Esophagus muscularis mucosa (tissue), 4 donors: ENCODE data around the gene CRABP2. TPM values are rescaled to one million over a fixed set of nuclear protein-coding genes. Genes with fewer than 3 reads are reported as not detected.

Experiments used
- DNase-seq: peaks from one replicate; pipeline ENCODE4 v3.0.0-alpha.2; 2017; ENCODE audit errors: extremely low spot score
- H3K27ac ChIP-seq, 4 donors: fragments of 200-600 bp; sonication (generic); replicated peaks in 1 of 4; 1 replicate in 3 of 4; 2 replicates in 1 of 4; pipeline ENCODE4 v1.5.1; 2016 to 2019; ENCODE audit warnings: mild to moderate bottlenecking in 1 of 4
- H3K27me3 ChIP-seq, 4 donors: fragments of 200-600 bp; sonication (generic); one replicate each; pipeline versions ENCODE4 v1.5.1 to v1.6.0; 2016 to 2019
- H3K36me3 ChIP-seq, 4 donors: fragments of 200-600 bp; sonication (generic); one replicate each; pipeline ENCODE4 v1.5.1; 2016 to 2019
- H3K4me1 ChIP-seq, 4 donors: fragments of 200-600 bp; sonication (generic); one replicate each; pipeline ENCODE4 v1.5.1; 2016 to 2019
- H3K4me3 ChIP-seq, 4 donors: fragments of 200-600 bp; sonication (generic); 1 replicate in 2 of 4; 2 replicates in 2 of 4; pipeline ENCODE4 v1.5.1; 2016 to 2019; ENCODE audit warnings: mild to moderate bottlenecking in 4 of 4, moderate library complexity in 1 of 4
- H3K9me3 ChIP-seq, 4 donors: fragments of 200-600 bp; sonication (generic); 1 replicate in 3 of 4; 2 replicates in 1 of 4; pipeline ENCODE4 v1.5.1; 2016 to 2019
- CTCF ChIP-seq, 3 experiments: fragments of 200-600 bp in 2 of 3; fragments of 450-650 bp in 1 of 3; sonication (generic) in 2 of 3; IDR thresholded peaks; one replicate each; pipeline ENCODE4 v1.5.1; 2017 to 2019; ENCODE audit warnings: antibody characterized with exemption in 3 of 3, mild to moderate bottlenecking in 2 of 3, moderate library complexity in 1 of 3
- EP300 ChIP-seq: sonication (generic); formaldehyde crosslinking; IDR thresholded peaks from one replicate; pipeline ENCODE4 v1.6.1; 2017; ENCODE audit warnings: antibody characterized with exemption
- POLR2A ChIP-seq: fragments of 450-650 bp; IDR thresholded peaks from one replicate; pipeline ENCODE4 v1.6.1; 2017; ENCODE audit warnings: antibody characterized with exemption, moderate library complexity, mild to moderate bottlenecking, low read depth
- POLR2AphosphoS5 ChIP-seq, 2 donors: sonication (generic); formaldehyde crosslinking; IDR thresholded peaks; one replicate each; pipeline ENCODE4 v1.6.1; 2017; ENCODE audit warnings: antibody characterized with exemption in 2 of 2
- WGBS: methylation state at CpG from one replicate; pipeline ENCODE4 v1.1.5; 2018; 5-methylcytosine and 5-hydroxymethylcytosine counted together
- intact Hi-C: fragments of 100-400 bp; cut with DNase I; formaldehyde crosslinking; loops from one replicate; pipeline ENCODE4 v1.15.1; 2023
- total RNA-seq, 4 donors: library from RNA; depleted of rRNA; stranded (reverse); fragments of >200 nt; gene quantifications; one replicate each; pipeline versions ENCODE4 v1.1.0 to v1.2.1, GENCODE V29; 2016

The CRABP2 gene
- total RNA-seq, 4 donors from 2014 or later, result 1.2 to 6.4 (median 2.7) TPM

GRCh38 chr1:156665539-156665938 lies 39.8 kb downstream of the CRABP2 start:
- TF ChIP-seq POLR2A, result no peak
- no peak for TF ChIP-seq EP300
- no peak for TF ChIP-seq POLR2AphosphoS5 (IDR thresholded peaks at IDR 0.05)
- no peak for TF ChIP-seq CTCF (IDR thresholded peaks at IDR 0.05)
- Histone ChIP-seq H3K4me1 (peaks cover 99 to 100% (median 100%) of the 10 kb centered on the region in 4 donors), H3K9me3 (no peaks in the 10 kb centered on the region), H3K4me3 (no peak overlapping the region), H3K27ac (peak overlapping the region; percentile 78 to 85 (median 82)), H3K36me3 (peaks cover 0 to 4% (median 0%) of the 10 kb centered on the region in 4 donors), H3K27me3 (no peaks in the 10 kb centered on the region)
- WGBS, result 64% methylated on average over 3 of the region's 3 CpGs
- DNase-seq, result no peak
- intact Hi-C loops, result no loop called here

GRCh38 chr1:156664767-156665411 lies 40.5 kb downstream of the CRABP2 start:
- H3K4me1 ChIP-seq, result peaks cover 97 to 100% (median 100%) of the 10 kb centered on the region in 4 donors
- no peaks in the 10 kb centered on the region for H3K27me3 ChIP-seq
- no peak for DNase-seq
- H3K27ac ChIP-seq, result peak overlapping the region; percentile 78 to 85 (median 82)
- H3K4me3 ChIP-seq, result no peak overlapping the region
- intact Hi-C loops, result no loop called here
- H3K36me3 ChIP-seq, result no peaks in the 10 kb centered on the region
- TF ChIP-seq POLR2AphosphoS5 (IDR thresholded peaks at IDR 0.05), result peak; percentile 47
- no peak for TF ChIP-seq POLR2A
- 42% methylated on average over 10 of the region's 16 CpGs for WGBS
- no peaks in the 10 kb centered on the region for H3K9me3 ChIP-seq

- H3K9me3 ChIP-seq, result no peaks in the 10 kb centered on the region
- no peak for DNase-seq
- WGBS, result 62% methylated on average over 5 of the region's 5 CpGs
- H3K4me1 ChIP-seq, result peaks cover 97 to 100% (median 100%) of the 10 kb centered on the region in 4 donors
- intact Hi-C loops, result no loop called here
- no peaks in the 10 kb centered on the region for H3K36me3 ChIP-seq
- peak overlapping the region; percentile 78 to 85 (median 82) for H3K27ac ChIP-seq
- no peak overlapping the region for H3K4me3 ChIP-seq
- no peak for TF ChIP-seq CTCF (IDR thresholded peaks at IDR 0.05)
- TF ChIP-seq EP300, result no peak
- no peak for TF ChIP-seq POLR2AphosphoS5 (IDR thresholded peaks at IDR 0.05)
- TF ChIP-seq POLR2A, result no peak
- no peaks in the 10 kb centered on the region for H3K27me3 ChIP-seq
These were observed 41.2 kb downstream of the CRABP2 start for GRCh38 chr1:156664046-156664766.

- Histone ChIP-seq H3K27me3 (no peaks in the 10 kb centered on the region), H3K4me1 (peaks cover 89 to 95% (median 92%) of the 10 kb centered on the region in 4 donors), H3K9me3 (no peaks in the 10 kb centered on the region), H3K4me3 (no peak overlapping the region), H3K27ac (peak overlapping the region; percentile 78 to 85 (median 82)), H3K36me3 (no peaks in the 10 kb centered on the region)
- no peak for DNase-seq
- peak in 1 of 2 donors; percentile 9 for TF ChIP-seq POLR2AphosphoS5 (IDR thresholded peaks at IDR 0.05)
- no peak for TF ChIP-seq EP300
- intact Hi-C loops, result no loop called here
- 30% methylated on average over 5 of the region's 5 CpGs for WGBS
These were observed 42.2 kb downstream of the CRABP2 start for GRCh38 chr1:156663178-156663577.

GRCh38 chr1:156662800-156663055 lies 42.7 kb downstream of the CRABP2 start:
- H3K4me1 ChIP-seq, result peaks cover 86 to 94% (median 91%) of the 10 kb centered on the region in 4 donors
- no peak for TF ChIP-seq EP300
- TF ChIP-seq POLR2A, result no peak
- TF ChIP-seq POLR2AphosphoS5 (IDR thresholded peaks at IDR 0.05), result no peak
- no peak for TF ChIP-seq CTCF (IDR thresholded peaks at IDR 0.05)
- H3K4me3 ChIP-seq, result no peak overlapping the region
- H3K27ac ChIP-seq, result peak overlapping the region; percentile 78 to 85 (median 82)
- H3K36me3 ChIP-seq, result no peaks in the 10 kb centered on the region
- no peak for DNase-seq
- intact Hi-C loops, result no loop called here
- WGBS, result 75% methylated on average over 5 of the region's 5 CpGs
- no peaks in the 10 kb centered on the region for H3K27me3 ChIP-seq
- H3K9me3 ChIP-seq, result no peaks in the 10 kb centered on the region
